B cell (primary cell): ENCODE measurements around the gene ARHGAP26. TPM values are rescaled to one million over a fixed set of nuclear protein-coding genes. Genes with fewer than 3 reads are reported as not detected.

Source experiments
- ATAC-seq: fragments of 200-7000 bp; cut with Tn5 transposase; one replicate; pipeline ENCODE4 v1.10.0; 2021; ENCODE audit warnings: low read depth, mild to moderate bottlenecking, moderate number of reproducible peaks, moderate library complexity
- CTCF ChIA-PET: fragments of 350-600 bp; sonication (Branson Sonifier 250); formaldehyde crosslinking; loops from one replicate; lab custom pipeline; 2021; ENCODE audit warnings: antibody characterized with exemption, inconsistent platforms; lab: Charles Lee
- POLR2A ChIA-PET: fragments of 350-600 bp; sonication (Branson Sonifier 250); formaldehyde crosslinking; loops from one replicate; lab custom pipeline; 2021; ENCODE audit warnings: antibody characterized with exemption; lab: Charles Lee
- DNase-seq: peaks from one replicate; pipeline ENCODE4 v3.0.0; 2013
- H2AFZ ChIP-seq: 2 replicates; pipeline ENCODE4 v1.6.1; 2012; ENCODE audit warnings: mild to moderate bottlenecking, low read depth, low read length; ENCODE audit not compliant: insufficient read depth, poor library complexity, severe bottlenecking
- H3K27ac ChIP-seq, 2 donors: 1 replicate in 1 of 2; 2 replicates in 1 of 2; pipeline ENCODE4 v1.5.1; 2012 to 2013; ENCODE audit warnings: low read length in 2 of 2, mild to moderate bottlenecking in 2 of 2, moderate library complexity in 1 of 2
- H3K27me3 ChIP-seq, 4 experiments: fragments of 200-600 bp in 1 of 4; sonication (generic) in 1 of 4; replicated peaks in 1 of 4; 1 replicate in 2 of 4; 2 replicates in 2 of 4; pipeline versions ENCODE4 v1.6.1 to v1.7.0; 2013 to 2016; ENCODE audit warnings: low read length in 3 of 4, mild to moderate bottlenecking in 2 of 4, mixed read lengths in 1 of 4, moderate library complexity in 1 of 4; ENCODE audit not compliant: insufficient read depth in 4 of 4, control insufficient read depth in 3 of 4; ENCODE audit errors: control extremely low read depth in 1 of 4
- H3K36me3 ChIP-seq, 2 experiments: replicated peaks in 1 of 2; 1 replicate in 1 of 2; 2 replicates in 1 of 2; pipeline versions ENCODE4 v1.6.1 to v1.7.1; 2013; ENCODE audit warnings: low read length in 1 of 2; ENCODE audit not compliant: insufficient read depth in 2 of 2, control insufficient read depth in 1 of 2; ENCODE audit errors: control extremely low read depth in 1 of 2, extremely low read depth in 1 of 2
- H3K4me1 ChIP-seq, 2 donors: fragments of 200-600 bp in 1 of 2; sonication (generic) in 1 of 2; 1 replicate in 1 of 2; 2 replicates in 1 of 2; pipeline versions ENCODE4 v1.5.1 to v1.6.1; 2013 to 2017; ENCODE audit warnings: low read length in 2 of 2; ENCODE audit not compliant: control insufficient read depth in 2 of 2, insufficient read depth in 2 of 2
- H3K4me2 ChIP-seq: replicated peaks from 2 replicates; pipeline ENCODE3; 2012; ENCODE audit warnings: mild to moderate bottlenecking, low read depth, low read length; ENCODE audit not compliant: poor library complexity, severe bottlenecking
- H3K4me3 ChIP-seq, 5 experiments: fragments of 200-600 bp in 1 of 5; sonication (generic) in 1 of 5; 1 replicate in 3 of 5; 2 replicates in 2 of 5; pipeline versions ENCODE4 v1.5.1 to v1.7.0; 2011 to 2016; ENCODE audit warnings: low read length in 4 of 5, mild to moderate bottlenecking in 4 of 5, low read depth in 2 of 5, control low read depth in 1 of 5, moderate library complexity in 1 of 5; ENCODE audit not compliant: insufficient read depth in 1 of 5; ENCODE audit errors: control extremely low read depth in 1 of 5, extremely low read depth in 1 of 5
- H3K79me2 ChIP-seq: fragments of 200-600 bp; sonication (generic); one replicate; pipeline ENCODE4 v1.6.0; 2016; ENCODE audit warnings: low read length; ENCODE audit not compliant: control insufficient read depth, insufficient read depth
- H3K9ac ChIP-seq: fragments of 200-600 bp; sonication (generic); 2 replicates; pipeline ENCODE4 v1.6.1; 2017; ENCODE audit warnings: mild to moderate bottlenecking, low read length, moderate library complexity
- H3K9me3 ChIP-seq, 3 donors: one replicate each; pipeline versions ENCODE4 v1.6.1 to v1.7.1; 2013; ENCODE audit warnings: low read length in 2 of 3; ENCODE audit not compliant: control insufficient read depth in 2 of 3, insufficient read depth in 1 of 3; ENCODE audit errors: control extremely low read depth in 1 of 3
- H4K20me1 ChIP-seq: 2 replicates; pipeline ENCODE4 v1.6.0; 2012; ENCODE audit warnings: mild to moderate bottlenecking, low read length; ENCODE audit not compliant: insufficient read depth, control insufficient read depth, poor library complexity, severe bottlenecking
- H3K27ac Mint-ChIP-seq: one replicate; pipeline ENCODE4 v1.8.0; 2021; ENCODE audit warnings: mixed read lengths
- H3K27me3 Mint-ChIP-seq: one replicate; pipeline ENCODE4 v1.8.0; 2021; ENCODE audit warnings: mixed read lengths
- H3K4me1 Mint-ChIP-seq: one replicate; pipeline ENCODE4 v1.8.0; 2021; ENCODE audit warnings: mixed read lengths
- H3K4me3 Mint-ChIP-seq: one replicate; pipeline ENCODE4 v1.8.0; 2021; ENCODE audit warnings: mixed read lengths
- H3K9me3 Mint-ChIP-seq: one replicate; pipeline ENCODE4 v1.8.0; 2022; ENCODE audit warnings: mixed read lengths; ENCODE audit not compliant: insufficient read depth
- CTCF ChIP-seq: fragments of 200-600 bp; IDR thresholded peaks from one replicate; pipeline ENCODE4 v1.8.0; 2022; ENCODE audit warnings: antibody characterized with exemption, mild to moderate bottlenecking
- EZH2 ChIP-seq: IDR thresholded peaks from 2 replicates; pipeline ENCODE4 v1.6.1; 2012; ENCODE audit warnings: borderline replicate concordance, low read depth, mild to moderate bottlenecking, moderate library complexity, low read length; ENCODE audit not compliant: insufficient read depth, poor library complexity, severe bottlenecking
- WGBS: methylation state at CpG from one replicate; pipeline ENCODE4 v1.1.5; 2013; ENCODE audit warnings: missing lambda C conversion rate; ENCODE audit not compliant: insufficient coverage; 5-methylcytosine and 5-hydroxymethylcytosine counted together
- intact Hi-C: fragments of 100-400 bp; cut with micrococcal nuclease; formaldehyde crosslinking; loops from one replicate; pipeline ENCODE4 v1.10.0; 2022
- polyA plus RNA-seq: library from polyadenylated mRNA; depleted of rRNA; stranded (reverse); fragments of >200 nt; gene quantifications from 2 replicates; pipeline ENCODE4 v1.2.3, GENCODE V29; 2012
- total RNA-seq, 2 donors: library from RNA; stranded (reverse); fragments of 120-200 nt in 1 of 2; gene quantifications; 1 replicate in 1 of 2; 2 replicates in 1 of 2; pipeline versions ENCODE4 v1.2.3 to v1.2.4, GENCODE V29; 2013 to 2022

Gene ARHGAP26
- total and polyA plus RNA-seq, 2 donors (not counting 1 experiment from before 2014, with no cell fraction given): 1.8 to 22.5 TPM

DNA sequence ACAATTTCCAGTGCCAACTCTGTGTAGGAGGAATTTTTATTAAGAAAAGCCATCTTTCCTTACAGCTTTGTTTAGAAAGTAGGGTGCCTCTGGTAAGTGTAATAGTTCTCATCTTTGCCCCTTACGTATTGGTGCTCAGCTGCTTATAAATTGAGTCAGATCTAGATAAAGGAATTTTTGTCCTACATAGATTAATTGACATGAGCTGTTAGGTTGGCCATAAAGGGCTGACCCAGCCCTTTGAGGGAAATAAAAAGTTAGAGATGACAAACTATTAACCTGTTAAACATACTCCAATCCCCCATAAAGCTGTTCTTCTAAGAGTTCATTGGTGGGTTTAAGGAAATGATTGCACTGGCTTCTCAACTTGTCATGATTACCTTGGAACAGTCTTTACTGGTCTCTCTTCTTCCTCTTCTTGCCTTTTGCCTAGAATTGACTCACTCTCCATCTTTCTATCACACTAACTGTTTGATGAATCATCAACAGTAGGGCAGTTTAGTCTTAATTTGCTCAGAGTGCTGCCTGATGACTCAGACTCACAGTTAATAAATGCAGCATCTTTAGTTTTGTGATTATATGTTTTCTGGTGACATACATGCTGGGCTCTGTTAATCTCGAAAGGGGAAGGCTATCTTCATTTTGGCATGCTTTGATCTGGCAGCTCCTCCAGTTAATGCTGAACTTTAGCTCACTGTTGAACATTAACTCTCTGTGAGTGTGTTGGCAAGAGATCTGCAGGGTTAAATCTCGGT is 51.7 kb downstream of the ARHGAP26 start:
- H3K4me3 ChIP-seq: no peak overlapping the region
- H3K9me3 Mint-ChIP-seq: no peaks in the 10 kb centered on the region
- no CpG with 5 or more reads among the region's 3 CpGs for WGBS
- H3K27me3 ChIP-seq: no peaks in the 10 kb centered on the region
- no peaks in the 10 kb centered on the region for H3K9me3 ChIP-seq
- H3K4me1 ChIP-seq: peaks cover 0 to under 1% of the 10 kb centered on the region in 2 donors
- ATAC-seq (no peak), DNase-seq (no peak)
- no peak overlapping the region for H3K27ac ChIP-seq
- H2AFZ ChIP-seq: no peak overlapping the region
- POLR2A ChIA-PET: no interaction called here
- intact Hi-C loops: no loop called here
- CTCF ChIA-PET: interaction anchor here (1.5 kb wide), 1 partner anchor 45 kb away, joined by 3 read pairs; no protein-coding TSS in a partner anchor
- H3K79me2 ChIP-seq: peaks cover 8% of the 10 kb centered on the region
- TF ChIP-seq EZH2 (no peak), CTCF (no peak)
- no peaks in the 10 kb centered on the region for H3K36me3 ChIP-seq
- H4K20me1 ChIP-seq: no peaks in the 10 kb centered on the region
- H3K27me3 Mint-ChIP-seq: no peaks in the 10 kb centered on the region
- H3K9ac ChIP-seq: no peak overlapping the region
- H3K27ac Mint-ChIP-seq: no peak overlapping the region
- H3K4me2 ChIP-seq: no peak overlapping the region
- no peaks in the 10 kb centered on the region for H3K4me1 Mint-ChIP-seq
- H3K4me3 Mint-ChIP-seq: no peak overlapping the region

DNA sequence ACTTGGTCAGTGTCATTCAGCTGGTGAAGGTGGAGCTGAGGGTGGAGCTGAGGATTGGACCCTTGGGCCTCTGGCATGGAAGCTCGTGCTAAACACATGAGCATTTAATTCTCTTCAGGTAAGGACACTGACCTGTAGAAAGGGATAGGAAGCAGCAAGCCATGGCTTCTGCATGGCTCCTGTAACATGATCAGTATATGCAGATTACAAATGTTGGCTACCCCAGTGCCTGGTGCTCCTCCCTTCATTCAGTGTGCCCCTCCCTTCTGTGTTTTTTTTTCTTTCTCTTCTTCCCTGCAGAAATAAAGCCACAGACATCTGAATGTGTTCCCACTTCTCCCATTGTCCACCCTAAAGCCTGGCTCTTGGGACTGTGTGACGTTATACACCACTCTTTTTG is 52.9 kb downstream of the ARHGAP26 start:
- Histone ChIP-seq H3K4me1 (peaks cover 0 to 2% of the 10 kb centered on the region in 2 donors), H4K20me1 (no peaks in the 10 kb centered on the region), H2AFZ (no peak overlapping the region), H3K27me3 (no peaks in the 10 kb centered on the region), H3K4me3 (no peak overlapping the region), H3K9ac (no peak overlapping the region), H3K9me3 (no peaks in the 10 kb centered on the region), H3K27ac (no peak overlapping the region), H3K4me2 (no peak overlapping the region), H3K36me3 (no peaks in the 10 kb centered on the region), H3K79me2 (peaks cover 8% of the 10 kb centered on the region)
- intact Hi-C loops: no loop called here
- Mint-ChIP-seq H3K27me3 (no peaks in the 10 kb centered on the region), H3K4me3 (no peak overlapping the region), H3K9me3 (no peaks in the 10 kb centered on the region), H3K27ac (no peak overlapping the region), H3K4me1 (peaks cover 2% of the 10 kb centered on the region)
- no peak for TF ChIP-seq CTCF
- no peak for TF ChIP-seq EZH2
- ChIA-PET POLR2A (interaction anchor here (0.6 kb wide), 1 partner anchor 459 kb away, joined by 4 read pairs; no protein-coding TSS in a partner anchor), CTCF (interaction anchor here (2.5 kb wide), 1 partner anchor 75 kb away, joined by 5 read pairs; no protein-coding TSS in a partner anchor)
- 90% methylated on average over 1 of the region's 2 CpGs for WGBS
- ATAC-seq (no peak), DNase-seq (no peak)
